Tibial nerve (tissue), 4 donors: ENCODE measurements around the gene CMIP. TPM values are rescaled to one million over a fixed set of nuclear protein-coding genes. Genes with fewer than 3 reads are reported as not detected.
A peak's percentile ranks its signal among the peaks of the same experiment; 100 is the strongest.

ENCODE experiments used
- DNase-seq, 2 donors: peaks; one replicate each; pipeline ENCODE4 v3.0.0-alpha.2; 2019; ENCODE audit warnings: low spot score in 2 of 2
- H3K27ac ChIP-seq, 4 donors: fragments of 200-600 bp; sonication (generic) in 3 of 4; one replicate each; pipeline ENCODE4 v1.5.1; 2017 to 2019; ENCODE audit warnings: mild to moderate bottlenecking in 1 of 4
- H3K27me3 ChIP-seq, 2 donors: fragments of 200-600 bp; sonication (generic) in 1 of 2; one replicate each; pipeline versions ENCODE4 v1.5.1 to v1.6.0; 2017 to 2019
- H3K36me3 ChIP-seq, 3 donors: fragments of 200-600 bp; sonication (generic); one replicate each; pipeline ENCODE4 v1.5.1; 2018 to 2019
- H3K4me1 ChIP-seq, 4 donors: fragments of 200-600 bp; sonication (generic) in 3 of 4; one replicate each; pipeline ENCODE4 v1.5.1; 2017 to 2019
- H3K4me3 ChIP-seq, 4 donors: fragments of 200-600 bp; sonication (generic) in 3 of 4; one replicate each; pipeline ENCODE4 v1.5.1; 2017 to 2019; ENCODE audit warnings: mild to moderate bottlenecking in 1 of 4, moderate library complexity in 1 of 4
- H3K9me3 ChIP-seq, 4 donors: fragments of 200-600 bp; sonication (generic) in 3 of 4; one replicate each; pipeline ENCODE4 v1.5.1; 2017 to 2019
- CTCF ChIP-seq, 5 experiments: fragments of 200-600 bp in 3 of 5; fragments of 450-650 bp in 2 of 5; sonication (generic) in 3 of 5; IDR thresholded peaks; one replicate each; pipeline ENCODE4 v1.5.1; 2016 to 2019; ENCODE audit warnings: antibody characterized with exemption in 5 of 5, mild to moderate bottlenecking in 3 of 5, moderate library complexity in 2 of 5
- EP300 ChIP-seq, 2 donors: sonication (generic); formaldehyde crosslinking; IDR thresholded peaks; one replicate each; pipeline ENCODE4 v1.6.1; 2017; ENCODE audit warnings: antibody characterized with exemption in 2 of 2, mild to moderate bottlenecking in 1 of 2
- POLR2A ChIP-seq, 2 donors: fragments of 450-650 bp; IDR thresholded peaks; one replicate each; pipeline ENCODE4 v1.6.1; 2017; ENCODE audit warnings: antibody characterized with exemption in 2 of 2, mild to moderate bottlenecking in 2 of 2, moderate library complexity in 2 of 2
- WGBS, 2 donors: methylation state at CpG; one replicate each; pipeline ENCODE4 v1.1.5; 2018; 5-methylcytosine and 5-hydroxymethylcytosine counted together
- total RNA-seq, 4 donors: library from RNA; depleted of rRNA; stranded (reverse); fragments of >200 nt; gene quantifications; one replicate each; pipeline ENCODE4 v1.1.0, GENCODE V29; 2016

Gene CMIP
- total RNA-seq, 4 donors from 2014 or later: 28.2 to 48.8 (median 31.8) TPM

- Histone ChIP-seq H3K27me3 (no peaks in the 10 kb centered on the region), H3K4me1 (peaks cover 0 to 19% (median 6%) of the 10 kb centered on the region in 4 donors), H3K9me3 (no peaks in the 10 kb centered on the region), H3K27ac (no peak overlapping the region), H3K4me3 (no peak overlapping the region), H3K36me3 (no peaks in the 10 kb centered on the region)
- 87 to 94% methylated on average over 13 of the region's 13 CpGs for WGBS, 2 donors
- TF ChIP-seq CTCF (IDR thresholded peaks at IDR 0.05) (no peak), POLR2A (IDR thresholded peaks at IDR 0.05) (no peak), EP300 (IDR thresholded peaks at IDR 0.05) (no peak)
- DNase-seq: no peak
These were observed 112.2 kb downstream of the CMIP start for GRCh38 chr16:81556715-81557284.

DNA sequence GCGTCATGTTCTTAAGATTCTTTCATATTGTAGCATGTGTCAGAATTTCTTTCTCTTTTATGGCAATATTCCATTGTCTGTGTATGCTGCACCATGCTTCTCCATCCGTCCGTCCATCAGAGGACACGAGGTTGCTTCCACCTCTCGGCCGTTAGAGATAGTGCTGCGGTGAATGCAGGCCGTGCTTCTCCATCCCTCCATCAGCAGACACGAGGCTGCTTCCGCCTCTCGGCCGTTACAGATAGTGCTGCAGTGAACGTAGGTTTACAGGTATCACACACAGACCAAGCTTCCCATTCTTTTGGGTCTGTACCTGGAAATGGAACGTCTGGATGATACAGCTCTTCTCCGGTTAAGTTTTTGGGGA is 113.5 kb downstream of the CMIP start:
- TF ChIP-seq EP300 (IDR thresholded peaks at IDR 0.05): no peak
- TF ChIP-seq CTCF (IDR thresholded peaks at IDR 0.05): no peak
- no peak for TF ChIP-seq POLR2A (IDR thresholded peaks at IDR 0.05)

DNA sequence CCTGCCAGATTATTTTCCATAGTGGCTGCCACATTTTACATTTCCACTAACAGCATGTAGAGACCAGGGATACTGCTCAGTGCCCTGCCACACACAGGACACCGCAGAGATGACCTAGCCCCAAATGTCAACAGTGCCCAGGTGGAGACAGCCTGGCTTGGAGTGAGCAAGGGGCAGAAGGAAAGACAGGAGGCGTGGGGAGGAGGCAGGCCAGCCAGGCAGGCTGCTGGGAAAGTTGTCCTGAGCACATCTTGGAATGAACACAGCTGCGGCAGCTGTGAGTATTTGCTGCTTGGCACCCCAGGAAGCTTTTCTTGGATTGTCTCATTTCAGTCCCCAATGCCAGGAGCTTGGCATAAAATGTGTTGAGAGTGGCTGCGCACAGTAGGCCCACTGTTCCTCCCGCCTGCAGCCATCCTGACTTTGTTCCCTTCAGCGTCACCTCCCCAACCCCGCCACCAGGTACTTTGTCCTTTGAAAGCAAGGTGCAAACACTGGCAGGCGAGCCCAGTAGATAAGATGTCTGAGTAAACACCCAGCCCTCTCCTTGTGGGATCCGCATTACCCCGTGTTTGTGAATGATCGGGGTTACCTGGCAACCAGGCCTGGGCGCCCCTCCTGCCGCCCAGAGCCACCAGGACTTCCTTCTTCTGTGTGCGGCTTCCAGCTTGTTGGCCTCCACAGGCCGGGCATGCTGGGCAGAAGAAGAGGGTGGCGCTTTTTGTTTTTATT is 114.0 kb downstream of the CMIP start:
- 74 to 89% methylated on average over 12 to 16 of the region's 16 CpGs for WGBS, 2 donors
- no peaks in the 10 kb centered on the region for H3K27me3 ChIP-seq
- DNase-seq: no peak

More for the DNA sequence above, 113.5 kb downstream of the CMIP start:
- H3K4me1 ChIP-seq: peaks cover 0 to 14% (median 6%) of the 10 kb centered on the region in 4 donors
- no peak overlapping the region for H3K4me3 ChIP-seq
- peak overlapping the region in 1 of 4 donors; percentile 18 for H3K27ac ChIP-seq
- H3K9me3 ChIP-seq: no peaks in the 10 kb centered on the region
- 86 to 88% methylated on average over 15 of the region's 15 CpGs for WGBS, 2 donors
- no peak for DNase-seq
- H3K27me3 ChIP-seq: no peaks in the 10 kb centered on the region
- H3K36me3 ChIP-seq: no peaks in the 10 kb centered on the region

DNA sequence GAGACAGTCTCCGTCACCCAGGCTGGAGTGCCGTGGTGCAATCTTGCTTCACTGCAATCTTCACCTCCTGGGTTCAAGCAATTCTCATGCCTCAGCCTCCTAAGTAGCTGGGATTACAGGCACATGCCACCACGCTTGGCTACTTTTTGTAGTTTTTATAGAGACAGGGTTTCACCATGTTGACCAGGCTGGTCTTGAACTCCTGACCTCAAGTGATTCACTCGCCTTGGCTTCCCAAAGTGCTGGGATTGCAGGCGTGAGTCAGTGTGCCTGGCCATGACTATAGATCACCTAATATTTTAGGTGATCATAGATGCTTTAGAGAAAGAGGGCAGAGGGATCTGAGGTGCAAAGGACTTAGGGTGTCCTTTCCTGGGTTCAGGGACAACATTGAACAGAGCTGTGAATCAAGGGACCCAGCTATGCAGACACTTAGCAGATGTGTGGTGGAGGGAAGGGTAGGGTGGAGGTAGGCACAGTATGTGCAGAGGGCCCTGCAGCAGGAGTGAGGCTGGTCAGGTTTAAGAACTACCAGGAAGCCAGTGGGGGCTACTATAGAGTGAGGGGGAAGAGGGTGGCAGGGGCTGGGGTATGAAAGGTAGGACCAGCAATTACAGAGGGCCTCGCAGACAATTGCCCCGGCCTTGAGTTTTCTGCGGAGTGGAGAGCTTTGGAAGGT is 116.5 kb downstream of the CMIP start:
- Histone ChIP-seq H3K36me3 (no peaks in the 10 kb centered on the region), H3K27me3 (no peaks in the 10 kb centered on the region), H3K27ac (no peak overlapping the region), H3K4me3 (no peak overlapping the region), H3K4me1 (peaks cover 0 to 16% (median 2%) of the 10 kb centered on the region in 4 donors), H3K9me3 (no peaks in the 10 kb centered on the region)
- DNase-seq: no peak
- WGBS, 2 donors: 82 to 93% methylated on average over 8 of the region's 8 CpGs
- TF ChIP-seq EP300 (IDR thresholded peaks at IDR 0.05) (no peak), CTCF (IDR thresholded peaks at IDR 0.05) (no peak), POLR2A (IDR thresholded peaks at IDR 0.05) (no peak)

More for the DNA sequence above, 114.0 kb downstream of the CMIP start:
- H3K36me3 ChIP-seq: no peaks in the 10 kb centered on the region
- TF ChIP-seq POLR2A (IDR thresholded peaks at IDR 0.05) (no peak), EP300 (IDR thresholded peaks at IDR 0.05) (no peak), CTCF (IDR thresholded peaks at IDR 0.05) (no peak)
- no peaks in the 10 kb centered on the region for H3K9me3 ChIP-seq
- peak overlapping the region in 1 of 4 donors; percentile 38 for H3K27ac ChIP-seq
- H3K4me1 ChIP-seq: peaks cover 0 to 10% (median 4%) of the 10 kb centered on the region in 4 donors
- no peak overlapping the region for H3K4me3 ChIP-seq
